ENCODE results near the gene IQSEC1.

The IQSEC1 gene

GRCh38 chr3:12963231-12963896, 109.9 kb downstream of the IQSEC1 start:
- Histone ChIP-seq H3K4me3 (ENCODE audit: insufficient read depth in 1 of 2, low read depth in 1 of 2, low read length in 2 of 2) (no peak overlapping the region), H2BK120ac (ENCODE audit: low read depth, low read length) (no peak overlapping the region)

GRCh38 chr3:12962292-12962691, 110.9 kb downstream of the IQSEC1 start:
- Histone ChIP-seq H2BK5ac (ENCODE audit: low read depth, low read length, poor library complexity, severe bottlenecking) (no peak overlapping the region), H2BK12ac (ENCODE audit: low read length in 2 of 2) (no peak overlapping the region), H2BK120ac (ENCODE audit: low read depth, low read length) (no peak overlapping the region), H3K79me1 (replicated peaks; ENCODE audit: low read length, poor library complexity, severe bottlenecking) (peaks cover 71% of the 10 kb centered on the region), H2AK5ac (ENCODE audit: low read length, severe bottlenecking) (no peak overlapping the region), H3K27ac (ENCODE audit: low read length, poor library complexity, severe bottlenecking) (no peak overlapping the region), H3K4ac (ENCODE audit: low read depth in 1 of 2, low read length in 2 of 2) (no peak overlapping the region), H3K4me3 (ENCODE audit: insufficient read depth in 1 of 2, low read depth in 1 of 2, low read length in 2 of 2) (no peak overlapping the region), H2BK15ac (ENCODE audit: low read depth, poor library complexity, severe bottlenecking) (no peak overlapping the region), H2AFZ (ENCODE audit: low read depth, low read length) (no peak overlapping the region), H3K36me3 (ENCODE audit: control insufficient read depth in 1 of 2, insufficient read depth in 2 of 2, low read depth in 1 of 2, low read length in 2 of 2) (peaks cover 0 to 33% of the 10 kb centered on the region in 2 experiments), H3K18ac (ENCODE audit: low read depth in 1 of 2, low read length in 2 of 2) (no peak overlapping the region), H3K9me3 (ENCODE audit: control insufficient read depth, low read length) (no peaks in the 10 kb centered on the region), H3K27me3 (ENCODE audit: control insufficient read depth in 1 of 2, insufficient read depth in 1 of 2, low read length in 2 of 2) (no peaks in the 10 kb centered on the region), H3K14ac (ENCODE audit: low read length in 2 of 2) (no peak overlapping the region), H3K4me1 (ENCODE audit: control insufficient read depth, insufficient read depth, low read depth, low read length) (peaks cover 22% of the 10 kb centered on the region), H4K91ac (ENCODE audit: low read length) (no peak overlapping the region), H3K4me2 (ENCODE audit: low read length, poor library complexity, severe bottlenecking) (no peak overlapping the region), H3K9ac (ENCODE audit: low read length) (no peak overlapping the region), H3K23ac (ENCODE audit: low read length in 2 of 2) (no peak overlapping the region), H4K8ac (ENCODE audit: low read length) (no peak overlapping the region)
- no peak for DNase-seq
- 97% methylated on average over 3 of the region's 3 CpGs for WGBS

More at GRCh38 chr3:12963231-12963896, 109.9 kb downstream of the IQSEC1 start:
- Histone ChIP-seq H2BK15ac (ENCODE audit: low read depth, poor library complexity, severe bottlenecking) (no peak overlapping the region), H4K91ac (ENCODE audit: low read length) (peak overlapping the region; percentile 23), H3K18ac (ENCODE audit: low read depth in 1 of 2, low read length in 2 of 2) (no peak overlapping the region), H2BK5ac (ENCODE audit: low read depth, low read length, poor library complexity, severe bottlenecking) (no peak overlapping the region), H3K4me1 (ENCODE audit: control insufficient read depth, insufficient read depth, low read depth, low read length) (peaks cover 23% of the 10 kb centered on the region), H3K4ac (ENCODE audit: low read depth in 1 of 2, low read length in 2 of 2) (no peak overlapping the region), H3K9me3 (ENCODE audit: control insufficient read depth, low read length) (no peaks in the 10 kb centered on the region), H3K79me1 (replicated peaks; ENCODE audit: low read length, poor library complexity, severe bottlenecking) (peaks cover 66% of the 10 kb centered on the region), H2AFZ (ENCODE audit: low read depth, low read length) (no peak overlapping the region), H3K4me2 (ENCODE audit: low read length, poor library complexity, severe bottlenecking) (no peak overlapping the region), H2AK5ac (ENCODE audit: low read length, severe bottlenecking) (no peak overlapping the region), H3K27me3 (ENCODE audit: control insufficient read depth in 1 of 2, insufficient read depth in 1 of 2, low read length in 2 of 2) (peaks cover 0 to 1% of the 10 kb centered on the region in 2 experiments), H3K9ac (ENCODE audit: low read length) (peak overlapping the region; percentile 8), H2BK12ac (ENCODE audit: low read length in 2 of 2) (peak overlapping the region in 1 of 2 experiments; percentile 12), H3K23ac (ENCODE audit: low read length in 2 of 2) (no peak overlapping the region), H3K36me3 (ENCODE audit: control insufficient read depth in 1 of 2, insufficient read depth in 2 of 2, low read depth in 1 of 2, low read length in 2 of 2) (peaks cover 0 to 28% of the 10 kb centered on the region in 2 experiments), H4K8ac (ENCODE audit: low read length) (no peak overlapping the region), H3K27ac (ENCODE audit: low read length, poor library complexity, severe bottlenecking) (no peak overlapping the region), H3K14ac (ENCODE audit: low read length in 2 of 2) (no peak overlapping the region)
- 89% methylated on average over 5 of the region's 7 CpGs for WGBS
- no peak for DNase-seq

DNA sequence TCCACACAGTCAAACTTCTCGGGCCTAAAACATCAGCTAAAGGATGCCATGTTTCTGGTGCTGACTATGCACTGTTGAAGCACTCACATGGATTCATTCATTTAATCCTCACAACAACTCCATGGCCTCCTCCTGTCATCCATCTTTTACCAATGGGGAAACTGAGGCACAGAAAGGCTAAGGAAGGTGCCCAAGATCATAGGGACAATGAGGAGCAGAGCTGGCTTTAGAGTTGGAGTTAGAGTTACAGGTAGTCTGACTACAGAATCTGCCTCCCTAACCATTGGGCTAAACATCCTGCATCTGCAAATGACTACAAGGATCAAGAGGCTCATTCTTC, 111.6 kb downstream of the IQSEC1 start:
- H3K18ac ChIP-seq (ENCODE audit: low read depth in 1 of 2, low read length in 2 of 2), result no peak overlapping the region
- no peak overlapping the region for H3K4me3 ChIP-seq (ENCODE audit: insufficient read depth in 1 of 2, low read depth in 1 of 2, low read length in 2 of 2)
- H2BK12ac ChIP-seq (ENCODE audit: low read length in 2 of 2), result no peak overlapping the region
- no peak overlapping the region for H2BK120ac ChIP-seq (ENCODE audit: low read depth, low read length)
- peaks cover 0 to 33% of the 10 kb centered on the region in 2 experiments for H3K36me3 ChIP-seq (ENCODE audit: control insufficient read depth in 1 of 2, insufficient read depth in 2 of 2, low read depth in 1 of 2, low read length in 2 of 2)
- H2BK5ac ChIP-seq (ENCODE audit: low read depth, low read length, poor library complexity, severe bottlenecking), result no peak overlapping the region
- H2AK5ac ChIP-seq (ENCODE audit: low read length, severe bottlenecking), result no peak overlapping the region
- H3K4me2 ChIP-seq (ENCODE audit: low read length, poor library complexity, severe bottlenecking), result no peak overlapping the region
- H3K4ac ChIP-seq (ENCODE audit: low read depth in 1 of 2, low read length in 2 of 2), result no peak overlapping the region
- no peaks in the 10 kb centered on the region for H3K9me3 ChIP-seq (ENCODE audit: control insufficient read depth, low read length)
- H2BK15ac ChIP-seq (ENCODE audit: low read depth, poor library complexity, severe bottlenecking), result no peak overlapping the region
- peaks cover 18% of the 10 kb centered on the region for H3K4me1 ChIP-seq (ENCODE audit: control insufficient read depth, insufficient read depth, low read depth, low read length)
- H2AFZ ChIP-seq (ENCODE audit: low read depth, low read length), result no peak overlapping the region
- H4K91ac ChIP-seq (ENCODE audit: low read length), result no peak overlapping the region
- no peak overlapping the region for H3K27ac ChIP-seq (ENCODE audit: low read length, poor library complexity, severe bottlenecking)
- no peak for DNase-seq
- WGBS, result 93% methylated on average over 1 of the region's 1 CpG
- no peak overlapping the region for H3K23ac ChIP-seq (ENCODE audit: low read length in 2 of 2)
- H3K79me1 ChIP-seq (replicated peaks; ENCODE audit: low read length, poor library complexity, severe bottlenecking), result peaks cover 74% of the 10 kb centered on the region
- no peaks in the 10 kb centered on the region for H3K27me3 ChIP-seq (ENCODE audit: control insufficient read depth in 1 of 2, insufficient read depth in 1 of 2, low read length in 2 of 2)
- H3K14ac ChIP-seq (ENCODE audit: low read length in 2 of 2), result no peak overlapping the region
- no peak overlapping the region for H4K8ac ChIP-seq (ENCODE audit: low read length)
- no peak overlapping the region for H3K9ac ChIP-seq (ENCODE audit: low read length)

- H3K79me1 ChIP-seq (replicated peaks; ENCODE audit: low read length, poor library complexity, severe bottlenecking), result peaks cover 75% of the 10 kb centered on the region
- no peak overlapping the region for H4K91ac ChIP-seq (ENCODE audit: low read length)
- H3K18ac ChIP-seq (ENCODE audit: low read depth in 1 of 2, low read length in 2 of 2), result no peak overlapping the region
- no peak overlapping the region for H2BK120ac ChIP-seq (ENCODE audit: low read depth, low read length)
- no peak overlapping the region for H2AFZ ChIP-seq (ENCODE audit: low read depth, low read length)
- no peak overlapping the region for H3K4ac ChIP-seq (ENCODE audit: low read depth in 1 of 2, low read length in 2 of 2)
- no peak overlapping the region for H3K4me3 ChIP-seq (ENCODE audit: insufficient read depth in 1 of 2, low read depth in 1 of 2, low read length in 2 of 2)
- 77% methylated on average over 4 of the region's 4 CpGs for WGBS
- no peak overlapping the region for H3K4me2 ChIP-seq (ENCODE audit: low read length, poor library complexity, severe bottlenecking)
- H4K8ac ChIP-seq (ENCODE audit: low read length), result no peak overlapping the region
- H2BK5ac ChIP-seq (ENCODE audit: low read depth, low read length, poor library complexity, severe bottlenecking), result no peak overlapping the region
- no peaks in the 10 kb centered on the region for H3K27me3 ChIP-seq (ENCODE audit: control insufficient read depth in 1 of 2, insufficient read depth in 1 of 2, low read length in 2 of 2)
- DNase-seq, result peak; percentile 14
- peaks cover 14% of the 10 kb centered on the region for H3K4me1 ChIP-seq (ENCODE audit: control insufficient read depth, insufficient read depth, low read depth, low read length)
- no peak overlapping the region for H3K27ac ChIP-seq (ENCODE audit: low read length, poor library complexity, severe bottlenecking)
- H2AK5ac ChIP-seq (ENCODE audit: low read length, severe bottlenecking), result no peak overlapping the region
- peak overlapping the region in 1 of 2 experiments; percentile 57 for H3K23ac ChIP-seq (ENCODE audit: low read length in 2 of 2)
- H3K36me3 ChIP-seq (ENCODE audit: control insufficient read depth in 1 of 2, insufficient read depth in 2 of 2, low read depth in 1 of 2, low read length in 2 of 2), result peaks cover 0 to 33% of the 10 kb centered on the region in 2 experiments
- no peak overlapping the region for H3K9ac ChIP-seq (ENCODE audit: low read length)
- H3K9me3 ChIP-seq (ENCODE audit: control insufficient read depth, low read length), result no peaks in the 10 kb centered on the region
- H2BK15ac ChIP-seq (ENCODE audit: low read depth, poor library complexity, severe bottlenecking), result no peak overlapping the region
- no peak overlapping the region for H3K14ac ChIP-seq (ENCODE audit: low read length in 2 of 2)
- H2BK12ac ChIP-seq (ENCODE audit: low read length in 2 of 2), result no peak overlapping the region
These were observed 112.1 kb downstream of the IQSEC1 start for GRCh38 chr3:12961007-12961696.

Data from mesenchymal stem cell (in vitro differentiated cells and primary cell).